CD14-positive monocyte (primary cell): Measurements from ENCODE around the gene DOCK1. TPM values are rescaled to one million over a fixed set of nuclear protein-coding genes. Genes with fewer than 3 reads are reported as not detected.
A peak's percentile ranks its signal among the peaks of the same experiment; 100 is the strongest.

ENCODE experiments used
- DNase-seq, 3 donors: peaks; one replicate each; pipeline ENCODE4 v3.0.0-alpha.2; 2011 to 2022
- H2AFZ ChIP-seq: 2 replicates; pipeline ENCODE4 v1.6.0; 2012; ENCODE audit warnings: mild to moderate bottlenecking, low read depth, low read length, inconsistent platforms; ENCODE audit not compliant: insufficient read depth, poor library complexity, severe bottlenecking
- H3K27ac ChIP-seq, 2 donors: 1 replicate in 1 of 2; 2 replicates in 1 of 2; pipeline ENCODE4 v1.5.1; 2012 to 2013; ENCODE audit warnings: low read length in 2 of 2, control low read depth in 1 of 2, inconsistent platforms in 1 of 2, low read depth in 1 of 2, mild to moderate bottlenecking in 1 of 2
- H3K27me3 ChIP-seq, 2 donors: one replicate each; pipeline versions ENCODE4 v1.6.0 to v1.6.1; 2011 to 2013; ENCODE audit warnings: low read length in 2 of 2; ENCODE audit not compliant: control insufficient read depth in 2 of 2, insufficient read depth in 2 of 2
- H3K36me3 ChIP-seq, 2 donors: replicated peaks in 1 of 2; 1 replicate in 1 of 2; 2 replicates in 1 of 2; pipeline versions ENCODE4 v1.5.1 to v1.6.1; 2012 to 2013; ENCODE audit warnings: low read length in 2 of 2, control low read depth in 1 of 2, inconsistent platforms in 1 of 2, mild to moderate bottlenecking in 1 of 2; ENCODE audit not compliant: insufficient read depth in 2 of 2, control insufficient read depth in 1 of 2
- H3K4me1 ChIP-seq, 2 donors: 1 replicate in 1 of 2; 2 replicates in 1 of 2; pipeline versions ENCODE4 v1.5.1 to v1.6.1; 2012 to 2013; ENCODE audit warnings: low read length in 2 of 2, control low read depth in 1 of 2, inconsistent platforms in 1 of 2, mild to moderate bottlenecking in 1 of 2, moderate library complexity in 1 of 2; ENCODE audit not compliant: insufficient read depth in 2 of 2, control insufficient read depth in 1 of 2
- H3K4me2 ChIP-seq: replicated peaks from 2 replicates; pipeline ENCODE3; 2012; ENCODE audit warnings: low read length, moderate library complexity, mild to moderate bottlenecking; ENCODE audit not compliant: poor library complexity, severe bottlenecking; ENCODE audit errors: extremely low read depth
- H3K4me3 ChIP-seq, 3 experiments: fragments of 200-600 bp in 1 of 3; sonication (generic) in 1 of 3; replicated peaks in 1 of 3; 1 replicate in 2 of 3; 2 replicates in 1 of 3; pipeline ENCODE4 v1.5.1; 2011 to 2013; ENCODE audit warnings: low read length in 3 of 3, mild to moderate bottlenecking in 3 of 3, control low read depth in 2 of 3, low read depth in 2 of 3, inconsistent platforms in 1 of 3, moderate library complexity in 1 of 3
- H3K79me2 ChIP-seq: 2 replicates; pipeline ENCODE4 v1.6.0; 2012; ENCODE audit warnings: mild to moderate bottlenecking, control low read depth, inconsistent platforms, low read length, moderate library complexity; ENCODE audit not compliant: insufficient read depth
- H3K9ac ChIP-seq: 2 replicates; pipeline ENCODE4 v1.6.0; 2017; ENCODE audit warnings: low read length, mild to moderate bottlenecking; ENCODE audit not compliant: insufficient read depth, poor library complexity, severe bottlenecking
- H3K9me3 ChIP-seq, 2 donors: replicated peaks in 1 of 2; 1 replicate in 1 of 2; 2 replicates in 1 of 2; pipeline versions ENCODE4 v1.5.1 to v1.6.1; 2012 to 2013; ENCODE audit warnings: low read length in 2 of 2, control low read depth in 1 of 2; ENCODE audit not compliant: control insufficient read depth in 1 of 2, insufficient read depth in 1 of 2
- H4K20me1 ChIP-seq: 2 replicates; pipeline ENCODE4 v1.6.0; 2012; ENCODE audit warnings: mild to moderate bottlenecking, low read length, control low read depth, moderate library complexity; ENCODE audit not compliant: insufficient read depth
- H3K27ac Mint-ChIP-seq, 7 donors: one replicate each; pipeline ENCODE4 v1.8.0; 2020; ENCODE audit warnings: mild to moderate bottlenecking in 7 of 7, mixed read lengths in 7 of 7, moderate library complexity in 6 of 7, inconsistent platforms in 2 of 7
- H3K27me3 Mint-ChIP-seq, 3 donors: one replicate each; pipeline ENCODE4 v1.8.0; 2021 to 2022; ENCODE audit warnings: low read depth in 3 of 3, mild to moderate bottlenecking in 3 of 3, mixed read lengths in 3 of 3, moderate library complexity in 3 of 3, inconsistent platforms in 1 of 3
- H3K36me3 Mint-ChIP-seq, 2 donors: one replicate each; pipeline ENCODE4 v1.8.0; 2020; ENCODE audit warnings: mixed read lengths in 2 of 2, inconsistent platforms in 1 of 2, mild to moderate bottlenecking in 1 of 2
- H3K4me1 Mint-ChIP-seq: one replicate; pipeline ENCODE4 v1.8.0; 2020; ENCODE audit warnings: mild to moderate bottlenecking, mixed read lengths
- H3K4me3 Mint-ChIP-seq, 2 donors: one replicate each; pipeline ENCODE4 v1.8.0; 2020; ENCODE audit warnings: mild to moderate bottlenecking in 2 of 2, mixed read lengths in 2 of 2, moderate library complexity in 1 of 2
- H3K9me3 Mint-ChIP-seq, 7 donors: one replicate each; pipeline ENCODE4 v1.8.0; 2020 to 2022; ENCODE audit warnings: mixed read lengths in 7 of 7, mild to moderate bottlenecking in 6 of 7, moderate library complexity in 6 of 7, inconsistent platforms in 2 of 7
- WGBS: methylation state at CpG from one replicate; pipeline ENCODE4 v1.1.5; 2013; ENCODE audit warnings: missing lambda C conversion rate; ENCODE audit not compliant: insufficient coverage; 5-methylcytosine and 5-hydroxymethylcytosine counted together
- intact Hi-C, 2 donors: fragments of 100-400 bp; cut with micrococcal nuclease; formaldehyde crosslinking; loops; one replicate each; pipeline versions ENCODE4 v1.15.0 to v1.15.1; 2023
- polyA plus RNA-seq, 3 donors: library from polyadenylated mRNA; depleted of rRNA in 1 of 3; unstranded in 2 of 3; stranded (reverse) in 1 of 3; fragments of 300-500 nt in 2 of 3; fragments of >200 nt in 1 of 3; fragmentation: Illumina TruSeq in 2 of 3; gene quantifications; 1 replicate in 2 of 3; 2 replicates in 1 of 3; pipeline ENCODE4 v1.2.3, GENCODE V29; 2012 to 2021
- TF ChIP-seq, protein P1 (sequence below): fragments of 200-600 bp; IDR thresholded peaks from one replicate; pipeline ENCODE4 v1.8.0; 2022; ENCODE audit warnings: antibody characterized with exemption, mild to moderate bottlenecking

DOCK1 gene
- polyA plus RNA-seq, 3 donors: 0.31 to 0.35 TPM; not detected in 1

DNA sequence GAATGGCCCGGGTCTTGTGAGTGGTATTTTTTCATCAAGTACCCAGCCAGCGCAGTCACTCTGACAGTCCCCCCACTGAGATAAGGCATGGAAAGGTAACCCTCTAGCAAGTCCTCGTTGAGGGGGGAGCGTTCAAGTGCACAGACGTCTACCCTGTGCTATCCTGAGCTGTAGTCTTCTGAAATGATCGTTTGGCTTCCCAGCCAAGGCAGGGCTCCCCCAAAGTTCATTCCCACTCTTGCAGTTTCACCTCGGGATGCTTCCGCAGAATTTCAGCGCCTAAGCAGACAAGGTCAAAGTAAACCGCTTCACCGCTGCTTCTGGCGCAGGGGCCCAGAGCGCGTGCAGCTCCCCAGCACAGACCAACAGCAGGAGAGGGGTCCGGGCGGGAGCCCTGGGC lies 289.4 kb downstream of the DOCK1 start:
- Histone ChIP-seq H3K9me3 (no peaks in the 10 kb centered on the region), H3K36me3 (no peaks in the 10 kb centered on the region), H2AFZ (no peak overlapping the region), H3K27me3 (peaks cover 39 to 51% of the 10 kb centered on the region in 2 donors), H3K4me1 (no peaks in the 10 kb centered on the region), H4K20me1 (no peaks in the 10 kb centered on the region), H3K4me3 (no peak overlapping the region), H3K79me2 (no peaks in the 10 kb centered on the region), H3K27ac (no peak overlapping the region), H3K4me2 (no peak overlapping the region), H3K9ac (no peak overlapping the region)
- TF ChIP-seq, protein P1, sequence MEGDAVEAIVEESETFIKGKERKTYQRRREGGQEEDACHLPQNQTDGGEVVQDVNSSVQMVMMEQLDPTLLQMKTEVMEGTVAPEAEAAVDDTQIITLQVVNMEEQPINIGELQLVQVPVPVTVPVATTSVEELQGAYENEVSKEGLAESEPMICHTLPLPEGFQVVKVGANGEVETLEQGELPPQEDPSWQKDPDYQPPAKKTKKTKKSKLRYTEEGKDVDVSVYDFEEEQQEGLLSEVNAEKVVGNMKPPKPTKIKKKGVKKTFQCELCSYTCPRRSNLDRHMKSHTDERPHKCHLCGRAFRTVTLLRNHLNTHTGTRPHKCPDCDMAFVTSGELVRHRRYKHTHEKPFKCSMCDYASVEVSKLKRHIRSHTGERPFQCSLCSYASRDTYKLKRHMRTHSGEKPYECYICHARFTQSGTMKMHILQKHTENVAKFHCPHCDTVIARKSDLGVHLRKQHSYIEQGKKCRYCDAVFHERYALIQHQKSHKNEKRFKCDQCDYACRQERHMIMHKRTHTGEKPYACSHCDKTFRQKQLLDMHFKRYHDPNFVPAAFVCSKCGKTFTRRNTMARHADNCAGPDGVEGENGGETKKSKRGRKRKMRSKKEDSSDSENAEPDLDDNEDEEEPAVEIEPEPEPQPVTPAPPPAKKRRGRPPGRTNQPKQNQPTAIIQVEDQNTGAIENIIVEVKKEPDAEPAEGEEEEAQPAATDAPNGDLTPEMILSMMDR: no peak
- H3K27ac Mint-ChIP-seq: no peak overlapping the region
- peak overlapping the region in 1 of 2 donors; percentile 73 for H3K4me3 Mint-ChIP-seq
- peaks cover 3% of the 10 kb centered on the region for H3K4me1 Mint-ChIP-seq
- intact Hi-C loops: no loop called here
- peaks cover 0 to 7% (median 0%) of the 10 kb centered on the region in 7 donors for H3K9me3 Mint-ChIP-seq
- no peak for DNase-seq
- peaks cover 39 to 61% (median 48%) of the 10 kb centered on the region in 3 donors for H3K27me3 Mint-ChIP-seq
- H3K36me3 Mint-ChIP-seq: no peaks in the 10 kb centered on the region
- 38% methylated on average over 13 of the region's 16 CpGs for WGBS

DNA sequence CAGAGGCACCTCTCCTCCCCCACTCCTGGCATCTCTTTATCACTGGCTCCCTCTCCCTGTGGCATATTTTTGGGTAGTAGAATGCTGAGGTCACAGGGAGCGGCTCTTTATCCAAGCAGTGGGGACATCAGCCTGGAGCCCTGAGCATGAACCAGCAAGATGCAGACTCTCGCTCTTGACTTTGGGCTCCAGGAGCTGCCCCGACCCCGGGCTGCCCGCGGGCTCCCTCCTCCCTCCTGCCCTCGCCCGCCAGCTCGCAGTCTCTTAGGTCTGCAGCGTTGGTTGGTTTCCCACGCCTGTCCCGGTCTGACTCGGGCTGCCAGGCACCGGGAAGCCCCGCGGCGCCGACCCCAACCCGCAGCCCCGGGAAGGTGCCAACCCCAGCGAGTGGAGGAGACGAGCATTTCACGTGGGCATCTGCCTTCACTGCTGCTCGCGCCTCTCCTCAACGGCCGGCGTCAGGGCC lies 289.8 kb downstream of the DOCK1 start:
- no peak overlapping the region for H3K4me2 ChIP-seq
- no peaks in the 10 kb centered on the region for H3K9me3 ChIP-seq
- peak overlapping the region in 1 of 7 donors; percentile 61 for H3K27ac Mint-ChIP-seq
- H3K27me3 Mint-ChIP-seq: peaks cover 39 to 61% (median 48%) of the 10 kb centered on the region in 3 donors
- no peak overlapping the region for H3K4me3 ChIP-seq
- H3K36me3 ChIP-seq: no peaks in the 10 kb centered on the region
- TF ChIP-seq, protein P1: no peak
- H3K9ac ChIP-seq: no peak overlapping the region
- H3K36me3 Mint-ChIP-seq: no peaks in the 10 kb centered on the region
- H3K4me3 Mint-ChIP-seq: peak overlapping the region in 1 of 2 donors; percentile 73
- no peaks in the 10 kb centered on the region for H3K79me2 ChIP-seq
- H4K20me1 ChIP-seq: no peaks in the 10 kb centered on the region
- peaks cover 39 to 51% of the 10 kb centered on the region in 2 donors for H3K27me3 ChIP-seq
- H3K9me3 Mint-ChIP-seq: peaks cover 0 to 7% (median 0%) of the 10 kb centered on the region in 7 donors
- H3K4me1 Mint-ChIP-seq: peaks cover 3% of the 10 kb centered on the region
- no peaks in the 10 kb centered on the region for H3K4me1 ChIP-seq
- no peak for DNase-seq
- no peak overlapping the region for H3K27ac ChIP-seq
- no peak overlapping the region for H2AFZ ChIP-seq
- intact Hi-C loops: no loop called here
- WGBS: under 1% methylated on average over 23 of the region's 28 CpGs
